ENCODE results near the gene KBTBD4.

KBTBD4 gene

DNA sequence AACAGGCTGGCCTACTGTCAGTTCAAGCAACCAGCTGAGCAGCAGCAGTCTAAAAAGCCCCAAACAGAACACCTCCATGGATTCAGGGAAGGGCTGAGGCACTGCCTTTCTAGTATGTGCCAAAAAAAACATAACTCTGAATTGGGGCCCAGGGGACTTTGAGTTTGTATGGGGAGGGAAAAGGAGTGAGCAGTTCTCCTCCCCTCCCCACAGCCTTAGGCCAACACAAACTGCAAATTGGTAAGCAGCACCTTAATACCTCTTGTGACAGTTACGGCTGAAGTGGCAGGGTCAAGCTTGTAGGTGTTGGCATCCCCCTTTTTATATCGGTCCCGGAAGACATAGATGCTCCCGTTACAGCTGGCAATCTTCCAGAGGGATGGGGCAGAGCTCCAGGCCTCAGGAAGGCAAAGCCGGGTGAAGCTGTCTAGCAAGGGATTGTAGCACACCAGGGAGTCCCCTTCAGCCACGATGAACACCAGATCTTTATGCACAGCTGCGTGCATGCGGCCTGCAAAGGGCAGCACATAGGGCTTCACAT is 6.0 kb downstream of the KBTBD4 start:
- TF ChIP-seq EZH2 (IDR thresholded peaks at IDR 0.05; ENCODE audit: borderline replicate concordance, low read length) = no peak
- TF ChIP-seq, protein P1, sequence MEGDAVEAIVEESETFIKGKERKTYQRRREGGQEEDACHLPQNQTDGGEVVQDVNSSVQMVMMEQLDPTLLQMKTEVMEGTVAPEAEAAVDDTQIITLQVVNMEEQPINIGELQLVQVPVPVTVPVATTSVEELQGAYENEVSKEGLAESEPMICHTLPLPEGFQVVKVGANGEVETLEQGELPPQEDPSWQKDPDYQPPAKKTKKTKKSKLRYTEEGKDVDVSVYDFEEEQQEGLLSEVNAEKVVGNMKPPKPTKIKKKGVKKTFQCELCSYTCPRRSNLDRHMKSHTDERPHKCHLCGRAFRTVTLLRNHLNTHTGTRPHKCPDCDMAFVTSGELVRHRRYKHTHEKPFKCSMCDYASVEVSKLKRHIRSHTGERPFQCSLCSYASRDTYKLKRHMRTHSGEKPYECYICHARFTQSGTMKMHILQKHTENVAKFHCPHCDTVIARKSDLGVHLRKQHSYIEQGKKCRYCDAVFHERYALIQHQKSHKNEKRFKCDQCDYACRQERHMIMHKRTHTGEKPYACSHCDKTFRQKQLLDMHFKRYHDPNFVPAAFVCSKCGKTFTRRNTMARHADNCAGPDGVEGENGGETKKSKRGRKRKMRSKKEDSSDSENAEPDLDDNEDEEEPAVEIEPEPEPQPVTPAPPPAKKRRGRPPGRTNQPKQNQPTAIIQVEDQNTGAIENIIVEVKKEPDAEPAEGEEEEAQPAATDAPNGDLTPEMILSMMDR (IDR thresholded peaks at IDR 0.05; ENCODE audit: low read length) = no peak
- Histone ChIP-seq H3K9me2 (ENCODE audit: low read depth, low read length) (no peaks in the 10 kb centered on the region), H3F3A (ENCODE audit: insufficient read depth, low read length) (0 out of 2 replicates have a peak, but pooled peaks cover 5% of the 10 kb centered on the region), H3K9ac (ENCODE audit: low read length) (no peak overlapping the region), H3K4me1 (ENCODE audit: insufficient read depth, low read length, severe bottlenecking) (peaks cover 10% of the 10 kb centered on the region), H4K20me1 (ENCODE audit: insufficient read depth, low read length) (no peaks in the 10 kb centered on the region), H3K9me3 (ENCODE audit: low read length) (no peaks in the 10 kb centered on the region), H3K36me3 (ENCODE audit: insufficient read depth, low read length) (peaks cover 79% of the 10 kb centered on the region), H3K4me3 (ENCODE audit: low read depth, low read length, poor library complexity, severe bottlenecking) (no peak overlapping the region), H3K27ac (ENCODE audit: low read depth, low read length, poor library complexity, severe bottlenecking) (no peak overlapping the region), H2AFZ (ENCODE audit: low read length) (no peak overlapping the region), H3K79me2 (ENCODE audit: insufficient read depth, low read length) (no peaks in the 10 kb centered on the region), H3K4me2 (ENCODE audit: low read length) (no peak overlapping the region), H3K27me3 (ENCODE audit: insufficient read depth, low read length) (no peaks in the 10 kb centered on the region)

DNA sequence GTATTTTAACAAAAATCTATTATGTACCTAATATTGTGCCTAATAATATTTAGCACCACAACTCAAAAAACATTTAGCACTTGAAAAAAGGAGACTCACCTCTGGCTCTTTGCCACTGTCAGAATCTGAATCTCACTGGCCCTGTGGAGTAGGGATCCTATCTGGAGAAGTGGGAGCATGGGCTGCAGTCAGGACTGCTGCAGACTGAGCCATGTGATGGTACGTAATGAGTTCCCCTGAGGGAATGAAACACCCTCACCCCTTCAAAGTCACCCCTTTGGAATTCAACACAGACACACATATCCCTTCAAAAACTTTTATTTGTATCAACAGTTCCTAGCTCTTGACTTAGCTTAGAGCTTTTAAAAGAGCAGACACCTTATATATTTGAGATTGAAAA is 6.9 kb downstream of the KBTBD4 start:
- Histone ChIP-seq H3K9me2 (ENCODE audit: low read depth, low read length) (no peaks in the 10 kb centered on the region), H3K4me2 (ENCODE audit: low read length) (no peak overlapping the region), H3K27ac (ENCODE audit: low read depth, low read length, poor library complexity, severe bottlenecking) (no peak overlapping the region), H3F3A (ENCODE audit: insufficient read depth, low read length) (0 out of 2 replicates have a peak, but pooled peaks cover 5% of the 10 kb centered on the region), H3K9me3 (ENCODE audit: low read length) (no peaks in the 10 kb centered on the region), H3K4me3 (ENCODE audit: low read depth, low read length, poor library complexity, severe bottlenecking) (no peak overlapping the region), H3K27me3 (ENCODE audit: insufficient read depth, low read length) (no peaks in the 10 kb centered on the region), H3K36me3 (ENCODE audit: insufficient read depth, low read length) (peaks cover 70% of the 10 kb centered on the region), H3K4me1 (ENCODE audit: insufficient read depth, low read length, severe bottlenecking) (peaks cover 5% of the 10 kb centered on the region), H4K20me1 (ENCODE audit: insufficient read depth, low read length) (no peaks in the 10 kb centered on the region), H3K9ac (ENCODE audit: low read length) (no peak overlapping the region), H2AFZ (ENCODE audit: low read length) (no peak overlapping the region), H3K79me2 (ENCODE audit: insufficient read depth, low read length) (peaks cover 3% of the 10 kb centered on the region; the same call in 1 of the 2 replicates)
- TF ChIP-seq EZH2 (IDR thresholded peaks at IDR 0.05; ENCODE audit: borderline replicate concordance, low read length) = no peak
- TF ChIP-seq, protein P1 (IDR thresholded peaks at IDR 0.05; ENCODE audit: low read length) = no peak

DNA sequence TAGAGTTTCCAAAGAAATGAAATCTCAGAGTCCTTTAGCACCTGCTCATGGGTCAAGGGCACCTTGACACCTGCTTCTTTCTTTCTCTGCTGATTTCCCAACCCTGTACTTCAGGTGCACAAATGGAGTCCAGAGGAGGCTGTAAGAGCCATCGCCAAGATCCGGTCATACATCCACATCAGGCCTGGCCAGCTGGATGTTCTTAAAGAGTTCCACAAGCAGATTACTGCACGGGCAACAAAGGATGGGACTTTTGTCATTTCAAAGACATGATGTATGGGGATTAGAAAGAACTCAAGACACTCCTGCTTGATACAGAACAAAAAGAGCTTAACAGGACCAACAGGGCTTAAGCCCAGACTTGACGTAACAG is 7.4 kb downstream of the KBTBD4 start:
- H3K9ac ChIP-seq (ENCODE audit: low read length) = no peak overlapping the region
- no peak overlapping the region for H3K4me3 ChIP-seq (ENCODE audit: low read depth, low read length, poor library complexity, severe bottlenecking)
- peaks cover 70% of the 10 kb centered on the region for H3K36me3 ChIP-seq (ENCODE audit: insufficient read depth, low read length)
- no peaks in the 10 kb centered on the region for H3K9me2 ChIP-seq (ENCODE audit: low read depth, low read length)
- no peak overlapping the region for H2AFZ ChIP-seq (ENCODE audit: low read length)
- no peaks in the 10 kb centered on the region for H3K9me3 ChIP-seq (ENCODE audit: low read length)
- H3F3A ChIP-seq (ENCODE audit: insufficient read depth, low read length) = 0 out of 2 replicates have a peak, but pooled peaks cover 5% of the 10 kb centered on the region
- H3K79me2 ChIP-seq (ENCODE audit: insufficient read depth, low read length) = peaks cover 9% of the 10 kb centered on the region
- no peaks in the 10 kb centered on the region for H3K27me3 ChIP-seq (ENCODE audit: insufficient read depth, low read length)
- H3K4me1 ChIP-seq (ENCODE audit: insufficient read depth, low read length, severe bottlenecking) = peaks cover 9% of the 10 kb centered on the region
- H3K27ac ChIP-seq (ENCODE audit: low read depth, low read length, poor library complexity, severe bottlenecking) = no peak overlapping the region
- no peak for TF ChIP-seq EZH2 (IDR thresholded peaks at IDR 0.05; ENCODE audit: borderline replicate concordance, low read length)
- TF ChIP-seq, protein P1 (IDR thresholded peaks at IDR 0.05; ENCODE audit: low read length) = no peak
- no peak overlapping the region for H3K4me2 ChIP-seq (ENCODE audit: low read length)
- H4K20me1 ChIP-seq (ENCODE audit: insufficient read depth, low read length) = no peaks in the 10 kb centered on the region

All from OCI-LY1 (cell line).